ENCODE results near the gene SDHAF3. TPM values are rescaled to one million over a fixed set of nuclear protein-coding genes. Genes with fewer than 3 reads are reported as not detected.
A peak's percentile ranks its signal among the peaks of the same experiment; 100 is the strongest.

SDHAF3 gene
- total and polyA plus RNA-seq, 8 donors = 3.4 to 8.6 (median 6.2) TPM

DNA sequence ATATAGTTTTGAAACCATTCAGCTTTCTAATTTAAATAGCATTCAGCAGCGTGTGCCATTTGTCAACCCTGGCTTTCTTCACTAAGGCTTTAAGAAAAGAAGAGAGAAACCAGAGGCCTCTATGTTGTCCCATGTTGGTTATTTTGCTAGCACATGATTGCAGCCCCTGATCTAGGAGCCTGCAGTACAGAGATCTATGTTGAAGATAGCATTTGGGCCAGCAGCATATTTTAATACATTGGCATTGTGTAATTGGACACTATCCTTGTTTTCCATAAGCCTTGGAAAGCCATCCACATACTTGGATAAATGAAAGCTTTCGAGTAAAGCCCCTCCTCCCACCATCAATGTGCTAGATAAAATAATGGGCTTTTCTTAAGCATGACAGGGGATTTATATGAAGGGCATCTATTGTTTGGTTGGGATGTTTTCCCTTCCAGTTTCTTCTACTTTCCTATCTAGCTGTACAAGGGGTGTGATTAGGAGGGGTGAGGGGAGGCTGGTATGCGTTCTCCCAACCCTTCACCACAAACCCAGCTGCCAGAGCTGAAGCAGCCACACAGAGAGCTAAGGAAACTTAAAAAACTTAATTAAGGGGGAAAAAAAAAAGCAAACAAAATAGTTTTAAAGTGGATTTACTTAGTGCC lies 23.1 kb upstream of the SDHAF3 start:
- no peaks in the 10 kb centered on the region for H3K36me3 ChIP-seq
- TF ChIP-seq, protein P1, sequence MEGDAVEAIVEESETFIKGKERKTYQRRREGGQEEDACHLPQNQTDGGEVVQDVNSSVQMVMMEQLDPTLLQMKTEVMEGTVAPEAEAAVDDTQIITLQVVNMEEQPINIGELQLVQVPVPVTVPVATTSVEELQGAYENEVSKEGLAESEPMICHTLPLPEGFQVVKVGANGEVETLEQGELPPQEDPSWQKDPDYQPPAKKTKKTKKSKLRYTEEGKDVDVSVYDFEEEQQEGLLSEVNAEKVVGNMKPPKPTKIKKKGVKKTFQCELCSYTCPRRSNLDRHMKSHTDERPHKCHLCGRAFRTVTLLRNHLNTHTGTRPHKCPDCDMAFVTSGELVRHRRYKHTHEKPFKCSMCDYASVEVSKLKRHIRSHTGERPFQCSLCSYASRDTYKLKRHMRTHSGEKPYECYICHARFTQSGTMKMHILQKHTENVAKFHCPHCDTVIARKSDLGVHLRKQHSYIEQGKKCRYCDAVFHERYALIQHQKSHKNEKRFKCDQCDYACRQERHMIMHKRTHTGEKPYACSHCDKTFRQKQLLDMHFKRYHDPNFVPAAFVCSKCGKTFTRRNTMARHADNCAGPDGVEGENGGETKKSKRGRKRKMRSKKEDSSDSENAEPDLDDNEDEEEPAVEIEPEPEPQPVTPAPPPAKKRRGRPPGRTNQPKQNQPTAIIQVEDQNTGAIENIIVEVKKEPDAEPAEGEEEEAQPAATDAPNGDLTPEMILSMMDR (IDR thresholded peaks at IDR 0.05) = no peak
- no peak overlapping the region for H3K4me3 ChIP-seq
- no peaks in the 10 kb centered on the region for H3K4me1 ChIP-seq
- no peak overlapping the region for H3K27ac ChIP-seq
- H3K27me3 ChIP-seq = peaks cover 0 to 13% (median 0%) of the 10 kb centered on the region in 4 donors
- DNase-seq = no peak
- 65 to 74% methylated on average over 3 of the region's 3 CpGs for WGBS, 2 donors
- ATAC-seq = no peak
- no peaks in the 10 kb centered on the region for H3K9me3 ChIP-seq
- intact Hi-C loops (cut with DNase I) = loop anchor here in 1 of 3 donors (10.0 kb wide), 1 partner anchor 60 kb away; no protein-coding TSS in a partner anchor
- no peak for FAIRE-seq

DNA sequence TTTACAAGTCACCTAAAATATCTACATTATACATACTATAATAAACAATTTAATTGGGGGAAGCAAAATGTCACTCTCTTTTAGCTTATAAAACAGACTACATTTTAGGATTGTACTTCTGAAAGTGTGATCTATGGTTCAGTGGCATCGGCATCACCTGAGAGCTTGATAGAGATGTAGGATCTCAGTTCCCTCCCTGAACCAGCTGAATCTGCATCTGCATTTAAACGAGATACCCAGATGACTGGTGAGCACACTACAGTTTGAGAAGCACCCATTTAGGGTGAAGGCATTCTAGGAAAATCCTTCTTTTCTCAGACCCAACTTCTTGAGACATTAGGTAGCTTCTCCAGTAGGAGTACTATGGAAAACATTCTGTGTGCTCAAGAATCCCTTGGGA lies 21.5 kb upstream of the SDHAF3 start:
- 56 to 70% methylated on average over 2 of the region's 2 CpGs for WGBS, 2 donors
- Histone ChIP-seq H3K4me3 (no peak overlapping the region), H3K36me3 (no peaks in the 10 kb centered on the region), H3K9me3 (no peaks in the 10 kb centered on the region), H3K4me1 (no peaks in the 10 kb centered on the region), H3K27me3 (peaks cover 0 to 13% (median 0%) of the 10 kb centered on the region in 4 donors), H3K27ac (no peak overlapping the region)
- ATAC-seq (no peak), FAIRE-seq (no peak), DNase-seq (no peak)
- TF ChIP-seq, protein P1 (IDR thresholded peaks at IDR 0.05) = no peak
- intact Hi-C loops (cut with DNase I) = loop anchor here in 1 of 3 donors (10.0 kb wide), 1 partner anchor 59 kb away; no protein-coding TSS in a partner anchor

DNA sequence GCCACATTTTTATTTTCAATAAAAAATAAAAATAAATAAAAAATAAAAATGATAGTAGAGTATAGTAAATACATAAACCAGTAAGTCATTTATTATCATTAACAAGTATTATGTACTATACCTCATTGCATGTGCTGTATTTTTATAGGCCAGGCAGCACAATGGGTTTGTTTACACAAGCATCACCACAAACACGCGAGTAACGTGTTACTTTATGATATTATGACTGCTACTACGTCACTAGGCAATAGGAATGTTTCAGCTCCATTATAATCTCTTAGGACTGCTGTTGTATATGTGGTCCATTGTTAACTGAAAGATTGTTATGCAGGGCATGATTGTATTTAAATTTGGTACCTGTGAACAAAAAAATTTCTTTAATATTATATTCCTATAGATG lies 20.8 kb upstream of the SDHAF3 start:
- WGBS, 2 donors = 61 to 71% methylated on average over 4 of the region's 4 CpGs

DNA sequence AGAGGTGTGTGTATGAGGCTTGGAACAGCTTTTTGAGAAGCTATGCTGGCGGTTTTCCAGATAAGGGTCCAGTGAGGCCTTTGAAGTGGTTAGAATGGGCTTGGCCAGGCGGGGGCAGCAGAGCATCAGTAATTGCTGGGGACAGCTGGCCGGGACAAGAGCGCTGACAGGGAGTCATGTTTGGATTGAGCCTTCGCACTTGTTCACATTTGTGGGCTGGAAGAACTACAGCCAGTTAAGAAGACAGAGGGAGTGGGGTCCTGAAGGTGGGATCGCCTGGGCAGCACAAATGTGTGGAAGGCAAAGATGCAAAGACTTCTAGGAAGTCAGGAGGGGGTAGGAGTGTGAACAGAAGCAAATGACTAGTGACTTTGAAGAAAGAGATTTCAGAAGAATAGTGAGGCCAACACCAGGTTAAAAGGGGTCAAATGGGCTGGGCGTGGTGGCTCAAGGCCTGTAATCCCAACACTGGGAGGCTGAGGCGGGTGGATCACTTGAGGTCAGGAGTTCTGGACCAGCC lies 12.7 kb upstream of the SDHAF3 start:
- intact Hi-C loops (cut with DNase I) = loop anchor here in 1 of 3 donors (10.0 kb wide), 2 partner anchors 80 to 730 kb away; no protein-coding TSS in a partner anchor
- Histone ChIP-seq H3K27me3 (no peaks in the 10 kb centered on the region), H3K27ac (no peak overlapping the region), H3K4me1 (no peaks in the 10 kb centered on the region), H3K36me3 (no peaks in the 10 kb centered on the region), H3K9me3 (no peaks in the 10 kb centered on the region), H3K4me3 (no peak overlapping the region)
- 9 to 10% methylated on average over 8 of the region's 8 CpGs for WGBS, 2 donors
- TF ChIP-seq, protein P1 (IDR thresholded peaks at IDR 0.05) = peak; percentile 34 to 72 (median 62)
- peak; percentile 84 to 99 (median 98) for ATAC-seq
- peak; percentile 17 for FAIRE-seq
- DNase-seq = peak; percentile 73 to 92 (median 89)

More for the DNA sequence above, 20.8 kb upstream of the SDHAF3 start:
- no peaks in the 10 kb centered on the region for H3K4me1 ChIP-seq
- no peak for DNase-seq
- ATAC-seq = no peak
- intact Hi-C loops (cut with DNase I) = loop anchor here in 1 of 3 donors (10.0 kb wide), 1 partner anchor 58 kb away; no protein-coding TSS in a partner anchor
- no peaks in the 10 kb centered on the region for H3K9me3 ChIP-seq
- peaks cover 0 to 13% (median 0%) of the 10 kb centered on the region in 4 donors for H3K27me3 ChIP-seq
- H3K4me3 ChIP-seq = no peak overlapping the region
- no peak for FAIRE-seq
- H3K27ac ChIP-seq = no peak overlapping the region
- no peaks in the 10 kb centered on the region for H3K36me3 ChIP-seq
- TF ChIP-seq, protein P1 (IDR thresholded peaks at IDR 0.05) = no peak
